Measurements from ENCODE around the gene SMARCD1. TPM values are rescaled to one million over a fixed set of nuclear protein-coding genes. Genes with fewer than 3 reads are reported as not detected.

The SMARCD1 gene
- polyA plus RNA-seq = 10 to 100 TPM; 18.1 to 54.1 (median 20.7) TPM
- long read RNA-seq, donor 1, partial matches to known transcripts = 10 of 16 reads
- long read RNA-seq, donor 1, other reads (novel, unspliced or antisense) = 0 of 16 reads
- long read RNA-seq, donor 2, partial matches to known transcripts = 0 of 6 reads
- long read RNA-seq, donor 2, other reads (novel, unspliced or antisense) = 0 of 6 reads
- long read RNA-seq, donor 3, partial matches to known transcripts = 6 of 10 reads
- long read RNA-seq, donor 3, other reads (novel, unspliced or antisense) = 0 of 10 reads
- long read RNA-seq, donor 4 = 0 reads
- long read RNA-seq, donor 5, partial matches to known transcripts = 5 of 6 reads
- long read RNA-seq, donor 5, other reads (novel, unspliced or antisense) = 0 of 6 reads
- long read RNA-seq, donor 6, partial matches to known transcripts = 7 of 9 reads
- long read RNA-seq, donor 6, other reads (novel, unspliced or antisense) = 0 of 9 reads
- long read RNA-seq, donor 7 = 0 reads
- long read RNA-seq, donor 8 = 0 reads
- long read RNA-seq, donor 9, partial matches to known transcripts = 0 of 3 reads
- long read RNA-seq, donor 9, other reads (novel, unspliced or antisense) = 0 of 3 reads
- long read RNA-seq, donor 10, partial matches to known transcripts = 0 of 5 reads
- long read RNA-seq, donor 10, other reads (novel, unspliced or antisense) = 0 of 5 reads

DNA sequence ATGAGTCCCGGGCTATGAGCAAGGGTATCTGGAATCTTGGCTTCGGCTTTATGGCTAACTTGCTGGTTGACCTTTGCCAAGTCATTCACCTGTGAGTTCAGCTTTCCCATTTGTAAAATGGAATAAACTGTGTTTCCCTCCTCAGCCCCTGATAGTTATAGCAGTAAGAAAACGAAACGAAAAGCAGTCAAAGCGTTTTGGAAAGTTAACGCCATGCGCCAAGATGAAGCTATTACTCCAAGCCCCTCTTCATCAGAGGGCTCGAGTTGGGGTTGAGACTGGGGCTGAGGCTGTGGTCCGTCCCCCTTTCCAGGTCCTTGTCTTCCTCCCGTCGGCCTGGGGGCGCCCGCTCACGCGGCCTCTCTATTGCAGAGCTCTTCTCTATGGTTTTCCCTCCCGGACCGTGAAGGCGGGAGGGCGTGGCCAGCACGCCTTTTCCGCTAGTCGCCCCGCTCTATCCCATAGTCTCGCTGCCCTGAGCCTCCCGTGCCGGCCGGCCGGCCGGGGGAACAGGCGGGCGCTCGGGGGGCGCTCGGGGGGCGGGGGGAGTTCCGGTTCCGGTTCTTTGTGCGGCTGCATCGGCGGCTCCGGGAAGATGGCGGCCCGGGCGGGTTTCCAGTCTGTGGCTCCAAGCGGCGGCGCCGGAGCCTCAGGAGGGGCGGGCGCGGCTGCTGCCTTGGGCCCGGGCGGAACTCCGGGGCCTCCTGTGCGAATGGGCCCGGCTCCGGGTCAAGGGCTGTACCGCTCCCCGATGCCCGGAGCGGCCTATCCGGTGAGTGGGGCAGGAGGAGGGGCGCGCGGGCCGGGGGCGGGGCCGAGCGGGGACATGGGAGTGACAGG, at the start of gene SMARCD1:
Gene SMARCD1 (plus strand): TSS at position 568 of the 840 bp plus-strand sequence. CDS start 28 bp downstream, at position 596.
- no peak for FAIRE-seq
- WGBS, 3 donors = 0 to 1% (median 1%) methylated on average over 50 to 69 of the region's 69 CpGs

DNA sequence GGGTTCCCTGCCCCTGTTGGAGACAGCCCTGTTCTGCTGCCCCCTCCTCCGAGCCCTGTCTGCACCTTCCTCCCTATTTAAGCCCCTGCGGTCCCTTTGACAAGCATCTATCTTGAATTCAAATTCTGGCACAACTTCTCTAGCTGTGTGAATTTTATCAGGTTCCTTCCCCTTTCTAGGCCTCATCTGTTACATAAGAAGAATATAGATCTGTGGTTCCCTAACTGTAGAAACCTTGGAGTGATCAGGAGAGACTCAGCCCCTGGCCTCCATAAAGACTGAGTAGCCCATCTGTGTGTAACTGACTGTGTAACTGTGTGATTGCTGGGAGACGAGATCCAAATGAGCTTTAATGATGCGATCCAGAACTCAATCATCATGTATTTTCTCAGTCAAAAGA, 46.8 kb upstream of the SMARCD1 start:
- Histone ChIP-seq H3K27ac (ENCODE audit: low read depth in 1 of 3, low read length in 2 of 3) (no peak overlapping the region), H3K4me1 (ENCODE audit: control insufficient read depth in 3 of 3, insufficient read depth in 2 of 3, low read depth in 1 of 3, low read length in 2 of 3) (peaks cover 0 to 5% (median 0%) of the 10 kb centered on the region in 3 donors), H3K9me3 (ENCODE audit: control insufficient read depth in 2 of 2, insufficient read depth in 1 of 2, low read depth in 1 of 2, low read length in 1 of 2) (no peaks in the 10 kb centered on the region), H3K36me3 (ENCODE audit: control insufficient read depth in 3 of 3, insufficient read depth in 2 of 3, low read depth in 1 of 3, low read length in 3 of 3) (no peaks in the 10 kb centered on the region), H3K4me3 (ENCODE audit: low read depth in 1 of 3, low read length in 3 of 3) (no peak overlapping the region), H3K27me3 (ENCODE audit: control insufficient read depth in 3 of 3, insufficient read depth in 3 of 3, low read length in 3 of 3) (peaks cover 0 to 4% (median 0%) of the 10 kb centered on the region in 3 donors)
- FAIRE-seq (no peak), DNase-seq (no peak)
- 86 to 93% (median 88%) methylated on average over 4 of the region's 4 CpGs for WGBS, 3 donors

More for the DNA sequence above, at the start of gene SMARCD1:
- Histone ChIP-seq H3K4me1 (ENCODE audit: control insufficient read depth in 3 of 3, insufficient read depth in 2 of 3, low read depth in 1 of 3, low read length in 2 of 3) (peaks cover 0 to 43% (median 9%) of the 10 kb centered on the region in 3 donors), H3K36me3 (ENCODE audit: control insufficient read depth in 3 of 3, insufficient read depth in 2 of 3, low read depth in 1 of 3, low read length in 3 of 3) (peaks cover 11 to 22% (median 16%) of the 10 kb centered on the region in 3 donors), H3K27me3 (ENCODE audit: control insufficient read depth in 3 of 3, insufficient read depth in 3 of 3, low read length in 3 of 3) (no peaks in the 10 kb centered on the region), H3K9me3 (ENCODE audit: control insufficient read depth in 2 of 2, insufficient read depth in 1 of 2, low read depth in 1 of 2, low read length in 1 of 2) (no peaks in the 10 kb centered on the region), H3K4me3 (ENCODE audit: low read depth in 1 of 3, low read length in 3 of 3) (peak within 1 kb of the TSS; percentile 78 to 88 (median 80)), H3K27ac (ENCODE audit: low read depth in 1 of 3, low read length in 2 of 3) (peak within 1 kb of the TSS; percentile 88 to 94 (median 90))
- DNase-seq = peak; percentile 90 to 94

DNA sequence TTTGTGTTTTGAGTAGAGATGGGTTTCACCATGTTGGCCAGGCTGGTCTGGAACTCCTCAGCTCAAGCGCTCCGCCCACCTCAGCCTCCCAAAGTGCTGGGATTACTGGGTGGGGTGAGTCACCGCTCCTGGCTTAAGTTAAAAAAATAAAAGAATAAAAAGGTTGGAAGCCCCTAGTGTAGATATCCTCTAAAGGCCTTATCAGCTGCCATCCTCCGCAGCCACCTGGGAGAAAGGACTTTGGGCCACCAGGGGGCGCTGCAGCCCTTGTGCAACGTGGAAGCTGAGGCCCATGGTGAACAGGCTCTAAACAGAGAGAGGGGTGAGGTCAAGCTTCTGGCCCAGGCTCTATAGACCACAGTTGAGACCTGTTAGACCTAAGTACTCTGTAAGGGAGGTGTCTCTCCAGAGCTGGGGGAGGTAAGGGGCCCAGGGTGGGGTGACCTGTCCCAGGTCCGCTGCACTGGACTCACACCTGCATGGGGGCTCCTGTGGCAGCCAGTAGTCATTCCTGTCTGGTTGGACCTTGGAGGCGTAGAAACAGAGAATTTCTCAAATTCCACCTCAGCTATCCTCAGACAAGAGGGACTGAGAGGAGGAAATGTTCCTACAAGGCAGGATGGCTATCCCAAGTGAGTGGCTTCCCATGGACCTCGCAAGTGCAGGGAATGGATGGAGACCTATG, 45.8 kb upstream of the SMARCD1 start:
- Histone ChIP-seq H3K36me3 (ENCODE audit: control insufficient read depth in 3 of 3, insufficient read depth in 2 of 3, low read depth in 1 of 3, low read length in 3 of 3) (no peaks in the 10 kb centered on the region), H3K4me1 (ENCODE audit: control insufficient read depth in 3 of 3, insufficient read depth in 2 of 3, low read depth in 1 of 3, low read length in 2 of 3) (peaks cover 0 to 5% (median 0%) of the 10 kb centered on the region in 3 donors), H3K27me3 (ENCODE audit: control insufficient read depth in 3 of 3, insufficient read depth in 3 of 3, low read length in 3 of 3) (peaks cover 0 to 4% (median 0%) of the 10 kb centered on the region in 3 donors), H3K27ac (ENCODE audit: low read depth in 1 of 3, low read length in 2 of 3) (no peak overlapping the region), H3K4me3 (ENCODE audit: low read depth in 1 of 3, low read length in 3 of 3) (no peak overlapping the region), H3K9me3 (ENCODE audit: control insufficient read depth in 2 of 2, insufficient read depth in 1 of 2, low read depth in 1 of 2, low read length in 1 of 2) (no peaks in the 10 kb centered on the region)
- FAIRE-seq (no peak), DNase-seq (peak; percentile 74 to 88)
- WGBS, 3 donors = 48 to 50% (median 50%) methylated on average over 9 of the region's 9 CpGs

DNA sequence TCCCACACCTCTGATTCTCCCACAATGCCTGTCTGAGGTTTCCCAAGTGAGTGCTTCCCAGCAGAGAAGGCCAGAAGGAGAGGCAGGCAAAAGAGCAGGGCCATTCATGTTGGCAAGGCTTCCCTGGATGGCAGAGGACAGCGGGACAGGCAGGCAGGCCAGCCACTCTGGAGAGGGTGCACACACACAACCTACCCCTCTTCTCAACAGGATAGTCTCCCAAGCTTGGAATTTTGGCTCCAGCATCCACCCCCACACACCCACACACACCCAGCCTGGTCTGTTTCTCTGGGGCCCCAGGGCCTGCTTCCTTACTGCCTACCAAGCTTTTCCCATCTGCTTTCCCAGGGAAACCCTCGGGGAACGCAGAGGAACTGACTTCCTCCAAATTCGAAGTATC, 44.5 kb upstream of the SMARCD1 start:
- DNase-seq = no peak
- no peaks in the 10 kb centered on the region for H3K9me3 ChIP-seq (ENCODE audit: control insufficient read depth in 2 of 2, insufficient read depth in 1 of 2, low read depth in 1 of 2, low read length in 1 of 2)
- FAIRE-seq = no peak
- no peaks in the 10 kb centered on the region for H3K36me3 ChIP-seq (ENCODE audit: control insufficient read depth in 3 of 3, insufficient read depth in 2 of 3, low read depth in 1 of 3, low read length in 3 of 3)
- no peak overlapping the region for H3K27ac ChIP-seq (ENCODE audit: low read depth in 1 of 3, low read length in 2 of 3)
- peaks cover 0 to 4% (median 0%) of the 10 kb centered on the region in 3 donors for H3K27me3 ChIP-seq (ENCODE audit: control insufficient read depth in 3 of 3, insufficient read depth in 3 of 3, low read length in 3 of 3)
- H3K4me1 ChIP-seq (ENCODE audit: control insufficient read depth in 3 of 3, insufficient read depth in 2 of 3, low read depth in 1 of 3, low read length in 2 of 3) = peaks cover 0 to 5% (median 0%) of the 10 kb centered on the region in 3 donors
- 73 to 79% (median 73%) methylated on average over 4 of the region's 4 CpGs for WGBS, 3 donors
- H3K4me3 ChIP-seq (ENCODE audit: low read depth in 1 of 3, low read length in 3 of 3) = no peak overlapping the region

DNA sequence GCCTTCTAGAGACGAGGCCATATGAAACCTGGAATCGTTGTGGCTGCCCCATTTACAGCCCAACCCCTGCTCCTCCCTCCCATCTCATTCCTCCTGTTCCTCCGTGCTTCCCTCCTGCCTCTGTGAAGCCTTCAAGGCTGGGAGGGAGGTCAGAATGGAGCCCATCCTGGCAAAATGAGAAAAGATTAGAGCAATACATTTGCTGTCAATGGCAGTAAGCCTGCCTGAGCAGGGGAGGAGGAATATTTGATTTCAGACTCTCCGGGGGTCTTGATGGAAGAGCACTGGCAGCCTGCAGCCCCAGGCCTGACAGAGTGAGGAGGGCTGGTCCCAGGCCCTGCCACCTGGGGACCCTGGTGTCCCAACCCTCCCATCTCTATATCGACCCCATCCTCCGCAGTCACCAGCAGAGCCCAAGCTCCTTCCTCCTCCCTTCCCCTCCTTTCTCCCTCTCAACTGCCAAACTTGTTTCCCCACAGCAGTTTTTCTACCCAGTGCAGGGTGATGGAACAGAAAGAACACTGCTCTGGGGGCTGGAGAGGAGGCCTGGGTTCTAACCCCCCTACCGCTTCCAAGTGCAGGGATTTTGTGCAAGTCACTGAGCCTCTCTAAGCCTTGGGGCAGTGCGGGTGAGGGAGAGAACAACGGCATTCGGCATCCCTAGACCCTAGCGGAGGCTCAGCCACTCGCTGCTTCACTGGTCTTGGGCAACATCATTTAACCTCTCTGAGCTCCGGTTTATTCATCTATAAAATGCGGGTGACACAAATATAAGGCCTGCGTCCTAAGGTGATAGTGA, 43.9 kb upstream of the SMARCD1 start:
- peaks cover 0 to 5% (median 0%) of the 10 kb centered on the region in 3 donors for H3K4me1 ChIP-seq (ENCODE audit: control insufficient read depth in 3 of 3, insufficient read depth in 2 of 3, low read depth in 1 of 3, low read length in 2 of 3)
- no peak overlapping the region for H3K4me3 ChIP-seq (ENCODE audit: low read depth in 1 of 3, low read length in 3 of 3)
- no peak overlapping the region for H3K27ac ChIP-seq (ENCODE audit: low read depth in 1 of 3, low read length in 2 of 3)
- no peaks in the 10 kb centered on the region for H3K36me3 ChIP-seq (ENCODE audit: control insufficient read depth in 3 of 3, insufficient read depth in 2 of 3, low read depth in 1 of 3, low read length in 3 of 3)
- H3K9me3 ChIP-seq (ENCODE audit: control insufficient read depth in 2 of 2, insufficient read depth in 1 of 2, low read depth in 1 of 2, low read length in 1 of 2) = no peaks in the 10 kb centered on the region
- 79 to 85% (median 81%) methylated on average over 15 of the region's 15 CpGs for WGBS, 3 donors
- peaks cover 0 to under 1% (median 0%) of the 10 kb centered on the region in 3 donors for H3K27me3 ChIP-seq (ENCODE audit: control insufficient read depth in 3 of 3, insufficient read depth in 3 of 3, low read length in 3 of 3)
- DNase-seq (no peak), FAIRE-seq (no peak)

DNA sequence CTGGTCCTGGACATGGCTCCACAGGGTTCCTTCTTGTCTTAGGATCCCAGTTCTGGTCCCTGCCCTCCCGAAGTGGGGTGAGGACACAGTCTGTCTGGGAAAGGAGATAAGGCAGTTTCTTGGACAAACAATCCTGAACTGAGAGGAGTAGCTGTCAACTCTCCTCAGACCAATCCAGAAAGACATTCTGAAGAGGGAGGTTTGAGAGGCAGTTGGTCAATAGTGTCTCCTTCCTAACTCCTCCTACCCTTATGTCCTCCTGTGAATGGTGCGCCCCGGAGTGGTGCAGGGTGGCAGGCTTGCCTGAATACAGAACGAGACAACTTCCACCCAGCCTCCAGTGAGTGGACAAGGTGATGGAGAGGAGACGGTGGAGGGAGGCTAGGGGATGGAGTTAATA, 43.2 kb upstream of the SMARCD1 start:
- DNase-seq = no peak
- no peaks in the 10 kb centered on the region for H3K36me3 ChIP-seq (ENCODE audit: control insufficient read depth in 3 of 3, insufficient read depth in 2 of 3, low read depth in 1 of 3, low read length in 3 of 3)
- no peak overlapping the region for H3K4me3 ChIP-seq (ENCODE audit: low read depth in 1 of 3, low read length in 3 of 3)
- no peaks in the 10 kb centered on the region for H3K27me3 ChIP-seq (ENCODE audit: control insufficient read depth in 3 of 3, insufficient read depth in 3 of 3, low read length in 3 of 3)
- H3K27ac ChIP-seq (ENCODE audit: low read depth in 1 of 3, low read length in 2 of 3) = no peak overlapping the region
- no peak for FAIRE-seq
- H3K4me1 ChIP-seq (ENCODE audit: control insufficient read depth in 3 of 3, insufficient read depth in 2 of 3, low read depth in 1 of 3, low read length in 2 of 3) = peaks cover 0 to 5% (median 0%) of the 10 kb centered on the region in 3 donors
- 73 to 82% (median 74%) methylated on average over 5 of the region's 5 CpGs for WGBS, 3 donors
- no peaks in the 10 kb centered on the region for H3K9me3 ChIP-seq (ENCODE audit: control insufficient read depth in 2 of 2, insufficient read depth in 1 of 2, low read depth in 1 of 2, low read length in 1 of 2)

DNA sequence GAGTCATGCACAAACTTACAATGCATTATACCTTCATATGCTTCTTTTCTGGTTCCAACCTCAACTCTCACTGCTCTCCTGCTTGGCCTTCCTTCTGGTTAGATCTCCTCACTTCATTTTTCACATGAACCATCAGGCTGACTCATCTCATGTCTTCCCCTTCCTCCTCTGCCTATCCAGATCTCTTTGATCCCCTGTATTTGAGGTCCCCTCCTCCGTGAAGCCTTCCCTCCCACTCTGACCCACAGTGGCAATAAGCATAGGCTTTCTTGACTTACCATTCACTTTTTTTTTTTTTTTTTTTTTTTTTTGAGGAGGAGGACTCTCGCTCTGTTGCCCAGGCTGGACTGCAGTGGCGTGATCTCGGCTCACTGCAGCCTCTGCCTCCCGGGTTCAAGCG, 42.4 kb upstream of the SMARCD1 start:
- Histone ChIP-seq H3K9me3 (ENCODE audit: control insufficient read depth in 2 of 2, insufficient read depth in 1 of 2, low read depth in 1 of 2, low read length in 1 of 2) (no peaks in the 10 kb centered on the region), H3K4me3 (ENCODE audit: low read depth in 1 of 3, low read length in 3 of 3) (no peak overlapping the region), H3K27me3 (ENCODE audit: control insufficient read depth in 3 of 3, insufficient read depth in 3 of 3, low read length in 3 of 3) (peaks cover 0 to 3% (median 0%) of the 10 kb centered on the region in 3 donors), H3K4me1 (ENCODE audit: control insufficient read depth in 3 of 3, insufficient read depth in 2 of 3, low read depth in 1 of 3, low read length in 2 of 3) (peaks cover 0 to 5% (median 0%) of the 10 kb centered on the region in 3 donors), H3K36me3 (ENCODE audit: control insufficient read depth in 3 of 3, insufficient read depth in 2 of 3, low read depth in 1 of 3, low read length in 3 of 3) (no peaks in the 10 kb centered on the region), H3K27ac (ENCODE audit: low read depth in 1 of 3, low read length in 2 of 3) (no peak overlapping the region)
- 87 to 91% (median 89%) methylated on average over 6 of the region's 6 CpGs for WGBS, 3 donors
- DNase-seq (no peak), FAIRE-seq (no peak)
